Panc1 (cell line): ENCODE results near the gene HS2ST1. TPM values are rescaled to one million over a fixed set of nuclear protein-coding genes. Genes with fewer than 3 reads are reported as not detected.

Experiments
- ATAC-seq: fragments of 200-7000 bp; cut with Tn5 transposase; 2 replicates; pipeline ENCODE4 v1.9.1; 2020; ENCODE audit warnings: mild to moderate bottlenecking, moderate library complexity
- BruUV-seq: library from RNA; stranded (reverse); fragments of 400-500 nt; replicated peaks from 2 replicates; lab custom pipeline; 2021; lab: Mats Ljungman, UMichigan
- CTCF ChIA-PET: fragments of 300-600 bp; sonication (Branson Sonifier 250); formaldehyde crosslinking; loops from one replicate; lab custom pipeline; 2022; ENCODE audit warnings: antibody characterized with exemption; lab: Charles Lee
- POLR2A ChIA-PET: fragments of 300-600 bp; sonication (Branson Sonifier 250); formaldehyde crosslinking; loops from one replicate; lab custom pipeline; 2022; ENCODE audit warnings: antibody characterized with exemption; lab: Charles Lee
- DNase-seq: peaks from one replicate; pipeline ENCODE4 v3.0.0-alpha.2; 2010; ENCODE audit warnings: low read depth, low spot score
- H3K27ac ChIP-seq: 2 replicates; pipeline ENCODE4 v1.5.1; 2011; ENCODE audit warnings: mild to moderate bottlenecking, low read length, inconsistent platforms
- H3K27me3 ChIP-seq: fragments of 200-500 bp; sonication (Bioruptor generic); 2 replicates; pipeline ENCODE4 v1.6.0; 2014; ENCODE audit warnings: low read length, inconsistent platforms; ENCODE audit not compliant: control insufficient read depth, insufficient read depth
- H3K36me3 ChIP-seq: fragments of 200-500 bp; sonication (Bioruptor generic); 2 replicates; pipeline ENCODE4 v1.5.1; 2014; ENCODE audit warnings: inconsistent platforms, mild to moderate bottlenecking, low read length, moderate library complexity; ENCODE audit not compliant: control insufficient read depth, insufficient read depth
- H3K4me1 ChIP-seq: 2 replicates; pipeline ENCODE4 v1.5.1; 2011; ENCODE audit warnings: inconsistent platforms, mild to moderate bottlenecking, low read length, moderate library complexity; ENCODE audit not compliant: control insufficient read depth, insufficient read depth
- H3K4me3 ChIP-seq, 2 experiments: 2 replicates each; pipeline ENCODE4 v1.5.1; 2011 to 2012; ENCODE audit warnings: low read depth in 2 of 2, low read length in 2 of 2, mild to moderate bottlenecking in 2 of 2, inconsistent platforms in 1 of 2, moderate library complexity in 1 of 2
- H3K9me3 ChIP-seq: fragments of 200-500 bp; sonication (Bioruptor generic); 2 replicates; pipeline ENCODE4 v1.5.1; 2014; ENCODE audit warnings: low read depth, mild to moderate bottlenecking, inconsistent platforms, low read length, moderate library complexity; ENCODE audit not compliant: control insufficient read depth, insufficient read depth
- POLR2AphosphoS5 ChIP-seq: IDR thresholded peaks from 2 replicates; pipeline ENCODE4 v1.6.1; 2012; ENCODE audit warnings: mild to moderate bottlenecking, low read depth, low read length, moderate library complexity
- SIN3A ChIP-seq: IDR thresholded peaks from 2 replicates; pipeline ENCODE4 v1.6.1; 2012; ENCODE audit warnings: low read depth, mild to moderate bottlenecking, low read length, moderate library complexity, borderline replicate concordance; ENCODE audit not compliant: insufficient read depth
- TCF7L2 ChIP-seq: IDR thresholded peaks from 2 replicates; pipeline ENCODE4 v1.6.1; 2011; ENCODE audit warnings: mild to moderate bottlenecking, low read depth, low read length, inconsistent platforms
- in situ Hi-C: cut with HindIII; loops from 2 replicates; pipeline ENCODE4 v1.10.0; 2016; ENCODE audit warnings: low sequenced_read_pairs, low pct_unique_long_range_greater_than_20kb
- intact Hi-C: fragments of 100-400 bp; cut with micrococcal nuclease; formaldehyde crosslinking; loops from one replicate; pipeline ENCODE4 v1.10.0; 2022; ENCODE audit not compliant: unreplicated experiment
- total RNA-seq: library from RNA; stranded (reverse); gene quantifications from one replicate; pipeline ENCODE4 v1.2.1, GENCODE V29; 2021; ENCODE audit not compliant: unreplicated experiment
- TF ChIP-seq, protein P1 (sequence below): fragments of 450-650 bp; IDR thresholded peaks from 2 replicates; pipeline ENCODE4 v1.5.1; 2017; ENCODE audit warnings: mild to moderate bottlenecking
- TF ChIP-seq, protein P2 (sequence below), 2 experiments: IDR thresholded peaks; 2 replicates each; pipeline ENCODE4 v1.6.1; 2011 to 2012; ENCODE audit warnings: low read depth in 2 of 2, control low read depth in 1 of 2, low read length in 1 of 2, mild to moderate bottlenecking in 1 of 2, moderate library complexity in 1 of 2; ENCODE audit not compliant: insufficient read depth in 1 of 2

The HS2ST1 gene
- total RNA-seq, 1 experiment from 2014 or later: 81.0 TPM

DNA sequence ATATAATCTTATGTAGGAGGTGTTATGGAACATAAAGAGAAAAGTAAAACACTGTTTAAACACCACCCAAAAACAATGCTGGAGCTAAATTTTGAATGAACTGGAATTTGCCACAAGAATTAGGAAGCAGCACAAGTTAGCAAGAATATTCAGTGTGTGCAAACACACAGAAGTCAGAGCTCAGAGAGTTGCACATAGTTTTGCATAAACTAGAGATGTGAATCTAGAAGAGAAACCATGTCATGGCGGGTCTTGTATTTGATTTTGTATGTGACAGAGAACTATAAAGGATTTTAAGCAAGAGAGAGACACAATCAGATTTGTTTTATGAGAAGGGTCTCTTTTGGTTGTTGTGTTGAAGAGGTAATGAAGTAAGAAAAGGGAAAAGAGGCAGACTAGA lies 38.7 kb upstream of the HS2ST1 start:
- intact Hi-C loops (no loop called here), in situ Hi-C loops (no loop called here)
- Histone ChIP-seq H3K4me1 (no peaks in the 10 kb centered on the region), H3K4me3 (no peak overlapping the region), H3K36me3 (peaks cover 10% of the 10 kb centered on the region), H3K9me3 (no peaks in the 10 kb centered on the region), H3K27me3 (no peaks in the 10 kb centered on the region), H3K27ac (no peak overlapping the region)
- no peak for ATAC-seq
- ChIA-PET POLR2A (no interaction called here), CTCF (no interaction called here)
- TF ChIP-seq, protein P1, sequence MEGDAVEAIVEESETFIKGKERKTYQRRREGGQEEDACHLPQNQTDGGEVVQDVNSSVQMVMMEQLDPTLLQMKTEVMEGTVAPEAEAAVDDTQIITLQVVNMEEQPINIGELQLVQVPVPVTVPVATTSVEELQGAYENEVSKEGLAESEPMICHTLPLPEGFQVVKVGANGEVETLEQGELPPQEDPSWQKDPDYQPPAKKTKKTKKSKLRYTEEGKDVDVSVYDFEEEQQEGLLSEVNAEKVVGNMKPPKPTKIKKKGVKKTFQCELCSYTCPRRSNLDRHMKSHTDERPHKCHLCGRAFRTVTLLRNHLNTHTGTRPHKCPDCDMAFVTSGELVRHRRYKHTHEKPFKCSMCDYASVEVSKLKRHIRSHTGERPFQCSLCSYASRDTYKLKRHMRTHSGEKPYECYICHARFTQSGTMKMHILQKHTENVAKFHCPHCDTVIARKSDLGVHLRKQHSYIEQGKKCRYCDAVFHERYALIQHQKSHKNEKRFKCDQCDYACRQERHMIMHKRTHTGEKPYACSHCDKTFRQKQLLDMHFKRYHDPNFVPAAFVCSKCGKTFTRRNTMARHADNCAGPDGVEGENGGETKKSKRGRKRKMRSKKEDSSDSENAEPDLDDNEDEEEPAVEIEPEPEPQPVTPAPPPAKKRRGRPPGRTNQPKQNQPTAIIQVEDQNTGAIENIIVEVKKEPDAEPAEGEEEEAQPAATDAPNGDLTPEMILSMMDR: no peak
- no peak for DNase-seq
- no TSS peak for BruUV-seq

DNA sequence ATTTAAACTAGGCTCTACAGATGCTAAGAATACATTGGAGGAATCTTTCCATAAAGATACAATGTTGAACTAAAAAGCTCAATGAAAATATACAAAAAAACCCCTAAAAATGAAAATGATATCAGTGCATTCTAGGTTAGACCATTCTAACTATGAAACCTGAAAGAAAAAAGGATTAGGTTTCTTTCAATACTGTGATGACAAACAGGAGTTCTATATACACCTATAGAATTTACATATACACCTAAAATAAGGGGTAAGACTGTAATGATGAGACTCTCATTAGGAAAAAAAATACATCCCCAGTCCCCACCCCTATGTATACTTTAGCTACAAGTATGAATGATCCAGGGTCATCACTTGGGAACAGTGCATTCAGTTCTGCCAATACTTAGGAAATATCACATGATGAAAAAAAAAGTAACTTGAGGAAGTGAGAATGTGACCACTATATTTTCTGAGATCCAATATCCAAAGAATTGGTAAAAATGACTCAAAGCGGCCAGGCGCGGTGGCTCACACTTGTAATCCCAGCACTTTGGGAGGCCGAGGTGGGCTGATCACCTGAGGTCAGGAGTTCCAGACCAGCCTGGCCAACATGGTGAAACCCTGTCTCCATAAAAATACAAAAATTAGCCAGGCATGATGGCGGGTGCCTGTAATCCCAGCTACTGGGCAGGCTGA lies 26.8 kb upstream of the HS2ST1 start:
- H3K9me3 ChIP-seq: no peaks in the 10 kb centered on the region
- CTCF ChIA-PET: no interaction called here

More for the DNA sequence above, 26.8 kb upstream of the HS2ST1 start:
- no peak for ATAC-seq
- POLR2A ChIA-PET: interaction anchor here (0.5 kb wide), 1 partner anchor 23 kb away, joined by 5 read pairs; no protein-coding TSS in a partner anchor
- Histone ChIP-seq H3K36me3 (peaks cover 5% of the 10 kb centered on the region; the same call in 1 of the 2 replicates), H3K4me1 (no peaks in the 10 kb centered on the region), H3K4me3 (no peak overlapping the region), H3K27ac (no peak overlapping the region), H3K27me3 (no peaks in the 10 kb centered on the region)
- DNase-seq: no peak
- in situ Hi-C loops: no loop called here
- BruUV-seq: no TSS peak
- intact Hi-C loops: no loop called here
- no peak for TF ChIP-seq POLR2AphosphoS5
- no peak for TF ChIP-seq SIN3A
- TF ChIP-seq, protein P2, sequence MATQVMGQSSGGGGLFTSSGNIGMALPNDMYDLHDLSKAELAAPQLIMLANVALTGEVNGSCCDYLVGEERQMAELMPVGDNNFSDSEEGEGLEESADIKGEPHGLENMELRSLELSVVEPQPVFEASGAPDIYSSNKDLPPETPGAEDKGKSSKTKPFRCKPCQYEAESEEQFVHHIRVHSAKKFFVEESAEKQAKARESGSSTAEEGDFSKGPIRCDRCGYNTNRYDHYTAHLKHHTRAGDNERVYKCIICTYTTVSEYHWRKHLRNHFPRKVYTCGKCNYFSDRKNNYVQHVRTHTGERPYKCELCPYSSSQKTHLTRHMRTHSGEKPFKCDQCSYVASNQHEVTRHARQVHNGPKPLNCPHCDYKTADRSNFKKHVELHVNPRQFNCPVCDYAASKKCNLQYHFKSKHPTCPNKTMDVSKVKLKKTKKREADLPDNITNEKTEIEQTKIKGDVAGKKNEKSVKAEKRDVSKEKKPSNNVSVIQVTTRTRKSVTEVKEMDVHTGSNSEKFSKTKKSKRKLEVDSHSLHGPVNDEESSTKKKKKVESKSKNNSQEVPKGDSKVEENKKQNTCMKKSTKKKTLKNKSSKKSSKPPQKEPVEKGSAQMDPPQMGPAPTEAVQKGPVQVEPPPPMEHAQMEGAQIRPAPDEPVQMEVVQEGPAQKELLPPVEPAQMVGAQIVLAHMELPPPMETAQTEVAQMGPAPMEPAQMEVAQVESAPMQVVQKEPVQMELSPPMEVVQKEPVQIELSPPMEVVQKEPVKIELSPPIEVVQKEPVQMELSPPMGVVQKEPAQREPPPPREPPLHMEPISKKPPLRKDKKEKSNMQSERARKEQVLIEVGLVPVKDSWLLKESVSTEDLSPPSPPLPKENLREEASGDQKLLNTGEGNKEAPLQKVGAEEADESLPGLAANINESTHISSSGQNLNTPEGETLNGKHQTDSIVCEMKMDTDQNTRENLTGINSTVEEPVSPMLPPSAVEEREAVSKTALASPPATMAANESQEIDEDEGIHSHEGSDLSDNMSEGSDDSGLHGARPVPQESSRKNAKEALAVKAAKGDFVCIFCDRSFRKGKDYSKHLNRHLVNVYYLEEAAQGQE (IDR thresholded peaks at IDR 0.05; ENCODE audit: insufficient read depth in 1 of 2, low read depth in 2 of 2, low read length in 1 of 2): no peak
- no peak for TF ChIP-seq TCF7L2
- TF ChIP-seq, protein P1: no peak
